PFSK-1 (cell line): ENCODE measurements around the gene HAUS6.

Source experiments
- FOXP2 ChIP-seq: optimal IDR thresholded peaks from 2 replicates; pipeline ENCODE3; 2011; ENCODE audit warnings: borderline replicate concordance, control low read depth, inconsistent platforms; ENCODE audit not compliant: insufficient read depth; ENCODE audit errors: extremely low read length, extremely low read depth
- POLR2AphosphoS5 ChIP-seq: IDR thresholded peaks from 2 replicates; pipeline ENCODE4 v1.6.1; 2012; ENCODE audit warnings: low read depth, mild to moderate bottlenecking, control low read depth, low read length, moderate library complexity
- SIN3A ChIP-seq: IDR thresholded peaks from 2 replicates; pipeline ENCODE4 v1.6.1; 2012; ENCODE audit warnings: mild to moderate bottlenecking, low read length, moderate library complexity, borderline replicate concordance; ENCODE audit not compliant: insufficient read depth
- TAF1 ChIP-seq: IDR thresholded peaks from 2 replicates; pipeline ENCODE4 v1.6.1; 2012; ENCODE audit warnings: low read length, control low read depth, borderline replicate concordance; ENCODE audit not compliant: insufficient read depth
- TF ChIP-seq, protein P1 (sequence below), 2 experiments: IDR thresholded peaks; 2 replicates each; pipeline versions ENCODE4 v1.6.1 to v1.8.0; 2011 to 2012; ENCODE audit warnings: low read depth in 2 of 2, low read length in 2 of 2, control low read depth in 1 of 2, inconsistent platforms in 1 of 2, mild to moderate bottlenecking in 1 of 2, moderate library complexity in 1 of 2; ENCODE audit not compliant: insufficient read depth in 1 of 2

The HAUS6 gene

DNA sequence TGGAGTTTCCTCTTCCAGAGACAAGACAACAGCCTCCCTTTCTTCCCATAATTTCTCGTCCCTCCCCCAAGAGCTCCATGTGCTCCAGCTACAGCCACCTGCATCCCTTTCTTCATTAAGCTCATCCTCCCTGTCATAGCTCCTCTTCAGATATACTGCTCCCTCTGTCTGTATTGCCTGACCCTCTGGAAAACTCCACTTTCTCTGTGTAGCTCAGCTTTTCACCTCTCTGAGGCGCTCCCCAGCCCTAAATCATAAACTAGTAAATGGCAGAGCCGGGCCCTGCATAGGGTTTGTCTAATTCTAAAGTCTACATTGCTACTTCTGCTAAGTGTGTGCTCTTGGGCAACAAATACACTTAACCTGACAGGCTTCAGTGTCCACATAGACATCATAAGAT, 33.4 kb upstream of the HAUS6 start:
- TF ChIP-seq FOXP2 (no peak), SIN3A (no peak), TAF1 (no peak), POLR2AphosphoS5 (no peak)
- TF ChIP-seq, protein P1, sequence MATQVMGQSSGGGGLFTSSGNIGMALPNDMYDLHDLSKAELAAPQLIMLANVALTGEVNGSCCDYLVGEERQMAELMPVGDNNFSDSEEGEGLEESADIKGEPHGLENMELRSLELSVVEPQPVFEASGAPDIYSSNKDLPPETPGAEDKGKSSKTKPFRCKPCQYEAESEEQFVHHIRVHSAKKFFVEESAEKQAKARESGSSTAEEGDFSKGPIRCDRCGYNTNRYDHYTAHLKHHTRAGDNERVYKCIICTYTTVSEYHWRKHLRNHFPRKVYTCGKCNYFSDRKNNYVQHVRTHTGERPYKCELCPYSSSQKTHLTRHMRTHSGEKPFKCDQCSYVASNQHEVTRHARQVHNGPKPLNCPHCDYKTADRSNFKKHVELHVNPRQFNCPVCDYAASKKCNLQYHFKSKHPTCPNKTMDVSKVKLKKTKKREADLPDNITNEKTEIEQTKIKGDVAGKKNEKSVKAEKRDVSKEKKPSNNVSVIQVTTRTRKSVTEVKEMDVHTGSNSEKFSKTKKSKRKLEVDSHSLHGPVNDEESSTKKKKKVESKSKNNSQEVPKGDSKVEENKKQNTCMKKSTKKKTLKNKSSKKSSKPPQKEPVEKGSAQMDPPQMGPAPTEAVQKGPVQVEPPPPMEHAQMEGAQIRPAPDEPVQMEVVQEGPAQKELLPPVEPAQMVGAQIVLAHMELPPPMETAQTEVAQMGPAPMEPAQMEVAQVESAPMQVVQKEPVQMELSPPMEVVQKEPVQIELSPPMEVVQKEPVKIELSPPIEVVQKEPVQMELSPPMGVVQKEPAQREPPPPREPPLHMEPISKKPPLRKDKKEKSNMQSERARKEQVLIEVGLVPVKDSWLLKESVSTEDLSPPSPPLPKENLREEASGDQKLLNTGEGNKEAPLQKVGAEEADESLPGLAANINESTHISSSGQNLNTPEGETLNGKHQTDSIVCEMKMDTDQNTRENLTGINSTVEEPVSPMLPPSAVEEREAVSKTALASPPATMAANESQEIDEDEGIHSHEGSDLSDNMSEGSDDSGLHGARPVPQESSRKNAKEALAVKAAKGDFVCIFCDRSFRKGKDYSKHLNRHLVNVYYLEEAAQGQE (IDR thresholded peaks at IDR 0.05; ENCODE audit: insufficient read depth in 1 of 2, low read depth in 2 of 2, low read length in 2 of 2): no peak

DNA sequence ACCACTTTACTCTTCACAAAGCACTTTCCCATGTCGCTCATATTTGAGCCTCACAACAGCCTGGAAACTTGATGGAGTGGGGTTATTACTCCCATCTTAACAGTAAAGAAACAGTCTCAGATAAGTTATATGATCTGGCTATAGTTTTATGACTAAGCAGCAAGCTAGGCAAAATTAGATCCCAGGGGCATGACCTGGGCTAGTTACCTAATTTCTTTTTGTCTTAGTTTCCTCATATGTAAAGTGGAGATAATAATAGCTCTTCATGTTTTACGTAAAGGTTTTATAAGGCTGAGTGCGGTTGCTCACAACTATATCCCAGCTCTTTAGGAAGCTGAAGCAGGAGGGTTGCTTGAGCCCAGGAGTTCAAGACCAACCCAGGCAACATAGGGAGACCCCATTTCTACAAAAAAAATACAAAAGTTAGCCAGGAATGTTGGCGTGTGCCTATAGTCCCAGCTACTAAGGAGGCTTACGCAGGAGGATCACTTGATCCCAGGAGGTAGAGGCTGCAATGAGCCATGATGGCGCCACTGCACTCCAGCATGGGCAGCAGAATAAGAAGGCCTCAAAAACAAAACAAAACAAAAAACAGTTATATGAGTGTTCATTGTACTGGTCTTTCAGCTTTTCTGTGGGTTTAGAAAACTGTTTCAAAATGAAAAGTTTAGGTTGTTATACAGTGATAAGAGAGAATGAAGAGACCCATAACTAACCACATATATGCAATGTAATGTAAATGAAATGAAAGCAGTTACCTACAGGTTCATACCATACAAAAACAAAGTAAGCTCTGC, 31.0 kb upstream of the HAUS6 start:
- TF ChIP-seq TAF1 (no peak), POLR2AphosphoS5 (no peak), SIN3A (no peak), FOXP2 (no peak)
- TF ChIP-seq, protein P1 (IDR thresholded peaks at IDR 0.05; ENCODE audit: insufficient read depth in 1 of 2, low read depth in 2 of 2, low read length in 2 of 2): no peak

DNA sequence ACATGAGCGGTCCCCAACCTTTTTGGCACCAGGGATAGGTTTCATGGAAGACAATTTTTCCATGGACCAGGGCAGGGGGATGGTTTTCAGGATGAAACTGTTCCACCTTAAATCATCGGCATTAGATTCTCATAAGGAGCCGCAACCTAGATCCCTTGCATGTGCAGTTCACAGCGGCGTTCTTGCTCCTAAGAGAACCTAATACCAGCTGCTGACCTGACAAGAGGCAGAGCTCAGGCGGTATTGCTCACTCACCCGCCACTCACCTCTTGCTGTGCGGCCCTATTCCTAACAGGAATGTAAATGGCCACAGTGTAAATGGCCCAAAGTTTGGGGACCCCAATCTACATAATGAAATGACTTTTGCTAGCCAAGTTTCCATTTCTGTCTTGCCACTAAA, 27.7 kb upstream of the HAUS6 start:
- TF ChIP-seq TAF1: no peak
- no peak for TF ChIP-seq POLR2AphosphoS5
- no peak for TF ChIP-seq SIN3A
- TF ChIP-seq FOXP2: no peak
- TF ChIP-seq, protein P1 (IDR thresholded peaks at IDR 0.05; ENCODE audit: insufficient read depth in 1 of 2, low read depth in 2 of 2, low read length in 2 of 2): no peak

DNA sequence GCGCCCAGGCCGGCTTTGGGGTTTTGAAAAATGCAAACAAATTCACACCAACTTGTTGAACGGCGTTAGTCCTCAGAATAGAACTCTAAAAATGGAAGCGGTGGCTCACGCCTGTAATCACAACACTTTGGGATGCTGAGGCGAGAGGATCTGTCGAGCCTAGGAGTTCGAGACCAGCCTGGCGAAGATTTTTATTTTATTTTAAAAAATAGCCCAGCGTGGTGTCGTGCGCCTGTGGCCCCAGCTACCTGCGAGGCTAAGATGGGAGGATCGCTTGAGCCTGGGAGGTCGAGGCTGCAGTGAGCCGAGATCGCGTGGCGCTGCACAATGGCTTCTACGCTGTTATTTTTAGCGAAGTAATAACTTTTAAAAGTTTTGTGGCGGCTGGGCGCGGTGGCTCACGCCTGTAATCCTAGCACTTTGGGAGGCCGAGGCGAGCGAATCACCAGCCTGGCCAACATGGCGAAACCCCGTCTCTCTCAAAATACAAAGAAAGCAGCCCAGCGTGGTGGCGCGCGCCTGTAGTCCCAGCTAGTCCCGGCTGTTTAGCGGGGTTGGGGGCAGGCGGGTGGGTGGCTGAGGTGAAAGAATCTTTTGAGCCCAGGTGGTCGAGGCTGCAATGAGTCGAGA, 25.3 kb upstream of the HAUS6 start:
- TF ChIP-seq SIN3A (no peak), FOXP2 (no peak), TAF1 (no peak), POLR2AphosphoS5 (no peak)
- TF ChIP-seq, protein P1 (IDR thresholded peaks at IDR 0.05; ENCODE audit: insufficient read depth in 1 of 2, low read depth in 2 of 2, low read length in 2 of 2): no peak
